Esophagus muscularis mucosa (tissue), 4 donors: Measurements from ENCODE around the gene HOXA10.

Experiments used
- EP300 ChIP-seq: sonication (generic); formaldehyde crosslinking; IDR thresholded peaks from one replicate; pipeline ENCODE4 v1.6.1; 2017; ENCODE audit warnings: antibody characterized with exemption
- POLR2A ChIP-seq: fragments of 450-650 bp; IDR thresholded peaks from one replicate; pipeline ENCODE4 v1.6.1; 2017; ENCODE audit warnings: antibody characterized with exemption, moderate library complexity, mild to moderate bottlenecking, low read depth
- TF ChIP-seq, protein P1 (sequence below), 3 experiments: fragments of 200-600 bp in 2 of 3; fragments of 450-650 bp in 1 of 3; sonication (generic) in 2 of 3; IDR thresholded peaks; one replicate each; pipeline ENCODE4 v1.5.1; 2017 to 2019; ENCODE audit warnings: antibody characterized with exemption in 3 of 3, mild to moderate bottlenecking in 2 of 3, moderate library complexity in 1 of 3

DNA sequence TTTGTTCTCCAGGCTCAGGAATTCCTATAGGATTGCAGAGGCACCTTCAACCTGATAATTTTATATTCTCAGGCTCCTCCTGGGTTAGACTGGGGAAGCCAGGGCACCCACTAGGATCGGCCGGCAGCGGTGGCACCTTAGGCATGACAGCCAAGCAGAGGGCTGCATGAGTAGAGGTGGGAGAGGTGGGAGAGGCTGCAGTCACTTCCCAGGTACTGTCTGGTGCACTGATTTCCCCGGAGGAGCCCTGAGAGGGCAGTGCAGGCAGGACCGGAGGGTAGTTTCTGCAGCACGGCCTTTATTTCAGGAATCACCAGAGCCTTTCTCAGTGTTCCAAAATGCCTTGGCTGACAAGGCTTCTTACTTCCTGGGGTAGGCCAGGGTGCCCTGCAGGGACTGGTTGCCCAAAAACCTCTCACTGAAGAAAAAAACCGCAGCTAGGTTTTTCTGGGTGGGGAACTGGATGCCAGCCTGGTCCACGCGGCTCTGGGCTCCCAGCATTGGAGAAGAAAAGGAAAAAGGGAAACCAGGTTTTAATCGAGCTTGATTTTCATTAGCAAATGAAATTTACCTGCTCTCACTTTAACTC lies 29.3 kb upstream of the HOXA10 start:
- TF ChIP-seq, protein P1, sequence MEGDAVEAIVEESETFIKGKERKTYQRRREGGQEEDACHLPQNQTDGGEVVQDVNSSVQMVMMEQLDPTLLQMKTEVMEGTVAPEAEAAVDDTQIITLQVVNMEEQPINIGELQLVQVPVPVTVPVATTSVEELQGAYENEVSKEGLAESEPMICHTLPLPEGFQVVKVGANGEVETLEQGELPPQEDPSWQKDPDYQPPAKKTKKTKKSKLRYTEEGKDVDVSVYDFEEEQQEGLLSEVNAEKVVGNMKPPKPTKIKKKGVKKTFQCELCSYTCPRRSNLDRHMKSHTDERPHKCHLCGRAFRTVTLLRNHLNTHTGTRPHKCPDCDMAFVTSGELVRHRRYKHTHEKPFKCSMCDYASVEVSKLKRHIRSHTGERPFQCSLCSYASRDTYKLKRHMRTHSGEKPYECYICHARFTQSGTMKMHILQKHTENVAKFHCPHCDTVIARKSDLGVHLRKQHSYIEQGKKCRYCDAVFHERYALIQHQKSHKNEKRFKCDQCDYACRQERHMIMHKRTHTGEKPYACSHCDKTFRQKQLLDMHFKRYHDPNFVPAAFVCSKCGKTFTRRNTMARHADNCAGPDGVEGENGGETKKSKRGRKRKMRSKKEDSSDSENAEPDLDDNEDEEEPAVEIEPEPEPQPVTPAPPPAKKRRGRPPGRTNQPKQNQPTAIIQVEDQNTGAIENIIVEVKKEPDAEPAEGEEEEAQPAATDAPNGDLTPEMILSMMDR (IDR thresholded peaks at IDR 0.05), result no peak
- TF ChIP-seq POLR2A (no peak), EP300 (no peak)
